Measurements from ENCODE around the gene RGMA. TPM values are rescaled to one million over a fixed set of nuclear protein-coding genes. Genes with fewer than 3 reads are reported as not detected.

RGMA gene
- total RNA-seq, 1 donor from 2014 or later: 37.0 TPM

GRCh38 chr15:93129702-93130488, 40.9 kb upstream of the RGMA start:
- Mint-ChIP-seq H3K4me3 (no peak overlapping the region), H3K27ac (no peak overlapping the region), H3K27me3 (peaks cover 4% of the 10 kb centered on the region), H3K4me1 (ENCODE audit: unreplicated experiment) (peaks cover 17% of the 10 kb centered on the region), H3K36me3 (no peaks in the 10 kb centered on the region), H3K9me3 (peaks cover 3% of the 10 kb centered on the region)
- TF ChIP-seq CTCF (conservative IDR thresholded peaks at IDR 0.05): no peak
- no peak for DNase-seq (ENCODE audit: extremely low spot score, unreplicated experiment)

GRCh38 chr15:93127286-93127685, 38.3 kb upstream of the RGMA start:
- TF ChIP-seq CTCF (conservative IDR thresholded peaks at IDR 0.05): no peak
- no peaks in the 10 kb centered on the region for H3K27me3 Mint-ChIP-seq
- DNase-seq (ENCODE audit: extremely low spot score, unreplicated experiment): no peak
- no peak overlapping the region for H3K27ac Mint-ChIP-seq
- peaks cover 12% of the 10 kb centered on the region for H3K4me1 Mint-ChIP-seq (ENCODE audit: unreplicated experiment)
- H3K9me3 Mint-ChIP-seq: peaks cover 5% of the 10 kb centered on the region
- H3K36me3 Mint-ChIP-seq: no peaks in the 10 kb centered on the region
- H3K4me3 Mint-ChIP-seq: no peak overlapping the region

GRCh38 chr15:93126599-93126998, 37.6 kb upstream of the RGMA start:
- H3K9me3 Mint-ChIP-seq: peaks cover 7% of the 10 kb centered on the region
- no peak overlapping the region for H3K4me3 Mint-ChIP-seq
- no peaks in the 10 kb centered on the region for H3K36me3 Mint-ChIP-seq
- H3K4me1 Mint-ChIP-seq (ENCODE audit: unreplicated experiment): peaks cover 12% of the 10 kb centered on the region
- H3K27ac Mint-ChIP-seq: no peak overlapping the region
- no peak for DNase-seq (ENCODE audit: extremely low spot score, unreplicated experiment)
- TF ChIP-seq CTCF (conservative IDR thresholded peaks at IDR 0.05): no peak
- no peaks in the 10 kb centered on the region for H3K27me3 Mint-ChIP-seq

- Mint-ChIP-seq H3K4me1 (ENCODE audit: unreplicated experiment) (peaks cover 12% of the 10 kb centered on the region), H3K9me3 (peaks cover 7% of the 10 kb centered on the region), H3K27me3 (no peaks in the 10 kb centered on the region), H3K36me3 (no peaks in the 10 kb centered on the region), H3K4me3 (no peak overlapping the region), H3K27ac (no peak overlapping the region)
- DNase-seq (ENCODE audit: extremely low spot score, unreplicated experiment): no peak
- no peak for TF ChIP-seq CTCF (conservative IDR thresholded peaks at IDR 0.05)
Measured at GRCh38 chr15:93126148-93126547, 37.1 kb upstream of the RGMA start.

GRCh38 chr15:93124126-93124525, 35.1 kb upstream of the RGMA start:
- Mint-ChIP-seq H3K9me3 (peaks cover 7% of the 10 kb centered on the region), H3K36me3 (no peaks in the 10 kb centered on the region), H3K4me3 (no peak overlapping the region), H3K4me1 (ENCODE audit: unreplicated experiment) (no peaks in the 10 kb centered on the region), H3K27ac (no peak overlapping the region), H3K27me3 (no peaks in the 10 kb centered on the region)
- no peak for TF ChIP-seq CTCF (conservative IDR thresholded peaks at IDR 0.05)
- no peak for DNase-seq (ENCODE audit: extremely low spot score, unreplicated experiment)

Data from type B pancreatic cell (in vitro differentiated cells).